NCI-H446 (cell line): ENCODE data around the gene PARP3.
"Not testable (repeated sequence)": the region's sequence is repeated elsewhere in the genome, so short reads cannot be mapped to it uniquely, and the experiment has no call there.

Experiments
- DNase-seq, 2 experiments: peaks; one replicate each; lab custom pipeline; 2025; lab: John Stamatoyannopoulos, UW

PARP3 gene

GRCh38 chr3:51985063-51985462 is 42.9 kb downstream of the PARP3 start:
- DNase-seq, result no peak

- DNase-seq, result no peak
These were observed 44.1 kb downstream of the PARP3 start for GRCh38 chr3:51986010-51986947.

GRCh38 chr3:51987568-51987967 is 45.4 kb downstream of the PARP3 start:
- DNase-seq, result no peak

- no peak for DNase-seq
These were observed 46.4 kb downstream of the PARP3 start for GRCh38 chr3:51988286-51989146.

GRCh38 chr3:51990501-51990971 is 48.4 kb downstream of the PARP3 start:
- not testable (repeated sequence) for DNase-seq

GRCh38 chr3:51992017-51992682 is 50.0 kb downstream of the PARP3 start:
- DNase-seq, result no peak

- DNase-seq, result not testable (repeated sequence)
These were observed 51.5 kb downstream of the PARP3 start for GRCh38 chr3:51993657-51994056.

GRCh38 chr3:51994530-51994929 is 52.4 kb downstream of the PARP3 start:
- no peak for DNase-seq

- DNase-seq, result peak; percentile 57 to 85
These were observed 53.4 kb downstream of the PARP3 start, which contains the start of gene RPL29 for GRCh38 chr3:51995346-51996163. TSS of gene RPL29 (minus strand) at chr3:51995895. CDS start at chr3:51995461, 434 bp downstream.

GRCh38 chr3:51997172-51997571 is 55.0 kb downstream of the PARP3 start:
- no peak for DNase-seq

GRCh38 chr3:51997935-51998596 is 55.9 kb downstream of the PARP3 start:
- DNase-seq, result no peak
